ENCODE results near the gene SOX9. TPM values are rescaled to one million over a fixed set of nuclear protein-coding genes. Genes with fewer than 3 reads are reported as not detected.

SOX9 gene
- total RNA-seq, 6 experiments from 2014 or later = 1.2 to 5.9 (median 1.9) TPM

- peak in 1 of 3 donors; percentile 41 for DNase-seq
- peaks cover 0 to 31% (median 4%) of the 10 kb centered on the region in 4 donors for H3K4me1 ChIP-seq
Measured at GRCh38 chr17:72116661-72117521, 3.9 kb upstream of the SOX9 start.

GRCh38 chr17:72117535-72118334, 3.1 kb upstream of the SOX9 start:
- Histone ChIP-seq H3K4me3 (peak overlapping the region in 2 of 3 donors; percentile 25 to 37), H3K9me3 (no peaks in the 10 kb centered on the region), H3K27ac (no peak overlapping the region), H3K36me3 (no peaks in the 10 kb centered on the region), H3K27me3 (peaks cover 0 to 45% of the 10 kb centered on the region in 2 donors), H3K4me1 (peaks cover 0 to 32% (median 4%) of the 10 kb centered on the region in 4 donors)
- peak in 2 of 3 donors; percentile 30 to 60 for DNase-seq
- no peak for TF ChIP-seq CTCF (IDR thresholded peaks at IDR 0.05)
- TF ChIP-seq POLR2A (IDR thresholded peaks at IDR 0.05) = no peak
- ATAC-seq = peak in 1 of 4 donors; percentile 4
- WGBS (ENCODE audit: insufficient coverage, low coverage, low lambda C conversion rate, missing lambda C conversion rate) = 3% methylated on average over 27 of the region's 51 CpGs
- intact Hi-C loops (cut with DNase I) = no loop called here

More at GRCh38 chr17:72116661-72117521, 3.9 kb upstream of the SOX9 start:
- no peaks in the 10 kb centered on the region for H3K36me3 ChIP-seq
- H3K27me3 ChIP-seq = peaks cover 0 to 44% of the 10 kb centered on the region in 2 donors
- H3K4me3 ChIP-seq = peak overlapping the region; percentile 21 to 37 (median 25)
- TF ChIP-seq POLR2A (IDR thresholded peaks at IDR 0.05) (no peak), CTCF (IDR thresholded peaks at IDR 0.05) (no peak)
- H3K9me3 ChIP-seq = no peaks in the 10 kb centered on the region
- H3K27ac ChIP-seq = no peak overlapping the region
- 8% methylated on average over 32 of the region's 58 CpGs for WGBS (ENCODE audit: insufficient coverage, low coverage, low lambda C conversion rate, missing lambda C conversion rate)
- peak in 3 of 4 donors; percentile 9 to 41 (median 19) for ATAC-seq
- intact Hi-C loops (cut with DNase I) = no loop called here

GRCh38 chr17:72118335-72119076, 2.3 kb upstream of the SOX9 start:
- H3K4me3 ChIP-seq = peak overlapping the region in 2 of 3 donors; percentile 25 to 37
- no peaks in the 10 kb centered on the region for H3K36me3 ChIP-seq
- TF ChIP-seq POLR2A (IDR thresholded peaks at IDR 0.05) = no peak
- peak; percentile 77 to 89 (median 84) for TF ChIP-seq CTCF (IDR thresholded peaks at IDR 0.05)
- peaks cover 0 to 45% of the 10 kb centered on the region in 2 donors for H3K27me3 ChIP-seq
- H3K27ac ChIP-seq = no peak overlapping the region
- H3K9me3 ChIP-seq = no peaks in the 10 kb centered on the region
- peaks cover 0 to 32% (median 4%) of the 10 kb centered on the region in 4 donors for H3K4me1 ChIP-seq
- peak; percentile 40 to 57 (median 53) for ATAC-seq
- intact Hi-C loops (cut with DNase I) = no loop called here
- WGBS (ENCODE audit: insufficient coverage, low coverage, low lambda C conversion rate, missing lambda C conversion rate) = 2% methylated on average over 13 of the region's 24 CpGs
- peak; percentile 59 to 72 (median 63) for DNase-seq
